Activated CD4-positive, alpha-beta T cell treated with anti-CD3 and anti-CD28 coated beads for 1 hour (primary cell): ENCODE data around the gene KIRREL1.

Source experiments
- DNase-seq: peaks from one replicate; pipeline ENCODE4 v3.0.0-alpha.2; 2020

The KIRREL1 gene

GRCh38 chr1:158037008-158037865 lies 43.8 kb downstream of the KIRREL1 start:
- DNase-seq, result no peak

GRCh38 chr1:158037866-158038359 lies 44.5 kb downstream of the KIRREL1 start:
- DNase-seq, result no peak

- no peak for DNase-seq
Observed at GRCh38 chr1:158038793-158039192, 45.3 kb downstream of the KIRREL1 start.

- DNase-seq, result no peak
Observed at GRCh38 chr1:158039380-158039779, 45.9 kb downstream of the KIRREL1 start.

GRCh38 chr1:158040323-158040722 lies 46.9 kb downstream of the KIRREL1 start:
- DNase-seq, result no peak

- no peak for DNase-seq
Observed at GRCh38 chr1:158043232-158043631, 49.8 kb downstream of the KIRREL1 start.

- DNase-seq, result no peak
Observed at GRCh38 chr1:158045639-158046038, 52.2 kb downstream of the KIRREL1 start.

- no peak for DNase-seq
Observed at GRCh38 chr1:158046715-158047510, 53.5 kb downstream of the KIRREL1 start.

- no peak for DNase-seq
Observed at GRCh38 chr1:158048371-158049067, 55.1 kb downstream of the KIRREL1 start.

- no peak for DNase-seq
Observed at GRCh38 chr1:158049853-158050252, 56.4 kb downstream of the KIRREL1 start.

- DNase-seq, result no peak
Observed at GRCh38 chr1:158053276-158053675, 59.8 kb downstream of the KIRREL1 start.

GRCh38 chr1:158054721-158055120 lies 61.3 kb downstream of the KIRREL1 start:
- DNase-seq, result no peak

- DNase-seq, result no peak
Observed at GRCh38 chr1:158055854-158056253, 62.4 kb downstream of the KIRREL1 start.

GRCh38 chr1:158056498-158056897 lies 63.1 kb downstream of the KIRREL1 start:
- no peak for DNase-seq

GRCh38 chr1:158058237-158058985 lies 65.0 kb downstream of the KIRREL1 start:
- DNase-seq, result no peak

GRCh38 chr1:158059984-158060383 lies 66.5 kb downstream of the KIRREL1 start:
- DNase-seq, result no peak

- DNase-seq, result no peak
Observed at GRCh38 chr1:158062174-158062573, 68.7 kb downstream of the KIRREL1 start.

- no peak for DNase-seq
Observed at GRCh38 chr1:158067662-158068061, 74.2 kb downstream of the KIRREL1 start.

GRCh38 chr1:158068918-158069317 lies 75.5 kb downstream of the KIRREL1 start:
- no peak for DNase-seq

- DNase-seq, result no peak
Observed at GRCh38 chr1:158071138-158071537, 77.7 kb downstream of the KIRREL1 start.

- DNase-seq, result no peak
Observed at GRCh38 chr1:158075078-158075477, 81.6 kb downstream of the KIRREL1 start.

- no peak for DNase-seq
Observed at GRCh38 chr1:158076441-158076840, 83.0 kb downstream of the KIRREL1 start.
